C4-2B (cell line): ENCODE data around the gene CEP295NL.

Experiments used
- H3K27ac ChIP-seq: fragments of 450-650 bp; 2 replicates; pipeline ENCODE4 v1.5.1; 2017
- CTCF ChIP-seq: fragments of 450-650 bp; conservative IDR thresholded peaks from 2 replicates; pipeline ENCODE4 v1.5.1; 2017; ENCODE audit warnings: mild to moderate bottlenecking
- ZFX ChIP-seq: fragments of 450-650 bp; IDR thresholded peaks from 2 replicates; pipeline ENCODE4 v1.6.1; 2017

The CEP295NL gene

GRCh38 chr17:78924481-78925151 is 21.6 kb upstream of the CEP295NL start:
- no peak for TF ChIP-seq ZFX
- no peak for TF ChIP-seq CTCF
- peak overlapping the region; percentile 56 for H3K27ac ChIP-seq

- peak overlapping the region; percentile 56 for H3K27ac ChIP-seq
- no peak for TF ChIP-seq ZFX
- no peak for TF ChIP-seq CTCF
Measured at GRCh38 chr17:78923660-78924453, 20.9 kb upstream of the CEP295NL start.

GRCh38 chr17:78922816-78923498 is 20.0 kb upstream of the CEP295NL start:
- peak overlapping the region; percentile 56 for H3K27ac ChIP-seq
- no peak for TF ChIP-seq ZFX

GRCh38 chr17:78921437-78921971 is 18.5 kb upstream of the CEP295NL start:
- H3K27ac ChIP-seq: no peak overlapping the region
- TF ChIP-seq ZFX: no peak
- TF ChIP-seq CTCF: no peak

- TF ChIP-seq CTCF (no peak), ZFX (no peak)
Measured at GRCh38 chr17:78920528-78920927, 17.5 kb upstream of the CEP295NL start.

GRCh38 chr17:78919861-78920450 is 17.0 kb upstream of the CEP295NL start:
- no peak overlapping the region for H3K27ac ChIP-seq
- no peak for TF ChIP-seq ZFX
- no peak for TF ChIP-seq CTCF

More at GRCh38 chr17:78920528-78920927, 17.5 kb upstream of the CEP295NL start:
- no peak overlapping the region for H3K27ac ChIP-seq

GRCh38 chr17:78918979-78919378 is 16.0 kb upstream of the CEP295NL start:
- no peak for TF ChIP-seq ZFX
- TF ChIP-seq CTCF: no peak
- H3K27ac ChIP-seq: no peak overlapping the region
